IPS-15b (cell line): ENCODE results near the gene SMYD3.

ENCODE experiments used
- H3K27me3 ChIP-seq: one replicate; pipeline ENCODE4 v1.6.1; 2013; ENCODE audit warnings: low read length; ENCODE audit not compliant: control insufficient read depth, insufficient read depth
- H3K36me3 ChIP-seq: one replicate; pipeline ENCODE4 v1.6.1; 2013; ENCODE audit warnings: low read length; ENCODE audit not compliant: control insufficient read depth, insufficient read depth
- H3K4me1 ChIP-seq: one replicate; pipeline ENCODE4 v1.6.1; 2013; ENCODE audit warnings: mild to moderate bottlenecking, low read length; ENCODE audit not compliant: control insufficient read depth, insufficient read depth
- H3K4me3 ChIP-seq: one replicate; pipeline ENCODE4 v1.5.1; 2013; ENCODE audit warnings: low read depth, low read length
- H3K9ac ChIP-seq: one replicate; pipeline ENCODE4 v1.6.1; 2013; ENCODE audit warnings: low read depth, mild to moderate bottlenecking, low read length
- H3K9me3 ChIP-seq: one replicate; pipeline ENCODE4 v1.6.1; 2013; ENCODE audit warnings: mild to moderate bottlenecking, low read length; ENCODE audit not compliant: control insufficient read depth, insufficient read depth

Gene SMYD3

DNA sequence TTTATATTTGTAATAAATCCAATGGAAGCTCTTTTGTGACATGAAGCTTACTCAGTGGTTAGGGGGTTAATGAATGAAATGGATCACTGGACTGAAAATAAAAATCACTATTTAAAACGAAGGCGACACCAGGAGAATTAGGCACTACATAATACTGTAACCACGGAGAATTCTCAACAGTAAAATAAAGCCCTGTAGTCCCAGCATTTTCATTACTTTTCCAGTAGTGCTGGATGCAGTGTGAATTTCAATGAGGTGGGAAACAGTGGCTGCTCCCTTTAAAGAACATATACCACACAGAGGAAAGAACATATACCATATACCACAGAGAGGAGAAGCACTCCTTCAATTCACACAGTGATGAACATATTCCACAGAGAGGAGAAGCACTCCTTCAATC lies 275.0 kb downstream of the SMYD3 start:
- no peaks in the 10 kb centered on the region for H3K27me3 ChIP-seq
- no peaks in the 10 kb centered on the region for H3K9me3 ChIP-seq
- H3K9ac ChIP-seq = no peak overlapping the region
- no peak overlapping the region for H3K4me3 ChIP-seq
- H3K36me3 ChIP-seq = no peaks in the 10 kb centered on the region
- H3K4me1 ChIP-seq = no peaks in the 10 kb centered on the region

DNA sequence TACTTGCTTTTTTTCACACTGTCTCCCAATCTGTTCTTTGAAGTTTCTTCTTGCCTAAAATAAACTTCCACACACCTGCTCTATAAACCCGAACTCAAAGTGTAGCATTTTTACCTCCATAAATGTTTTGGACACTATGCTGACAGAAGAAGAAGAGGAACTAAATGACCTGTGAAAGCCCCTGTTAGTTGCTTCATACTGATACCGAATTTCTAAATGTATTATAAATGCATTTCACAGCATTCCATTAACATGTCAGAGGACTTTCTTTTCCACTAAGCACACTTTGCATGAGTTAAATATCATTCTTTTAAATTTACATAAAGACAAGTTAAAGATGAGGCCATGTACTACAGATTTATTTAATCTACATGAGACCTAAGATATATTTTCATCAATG lies 281.0 kb downstream of the SMYD3 start:
- Histone ChIP-seq H3K4me1 (no peaks in the 10 kb centered on the region), H3K36me3 (no peaks in the 10 kb centered on the region), H3K9me3 (no peaks in the 10 kb centered on the region), H3K9ac (no peak overlapping the region), H3K4me3 (no peak overlapping the region), H3K27me3 (no peaks in the 10 kb centered on the region)

DNA sequence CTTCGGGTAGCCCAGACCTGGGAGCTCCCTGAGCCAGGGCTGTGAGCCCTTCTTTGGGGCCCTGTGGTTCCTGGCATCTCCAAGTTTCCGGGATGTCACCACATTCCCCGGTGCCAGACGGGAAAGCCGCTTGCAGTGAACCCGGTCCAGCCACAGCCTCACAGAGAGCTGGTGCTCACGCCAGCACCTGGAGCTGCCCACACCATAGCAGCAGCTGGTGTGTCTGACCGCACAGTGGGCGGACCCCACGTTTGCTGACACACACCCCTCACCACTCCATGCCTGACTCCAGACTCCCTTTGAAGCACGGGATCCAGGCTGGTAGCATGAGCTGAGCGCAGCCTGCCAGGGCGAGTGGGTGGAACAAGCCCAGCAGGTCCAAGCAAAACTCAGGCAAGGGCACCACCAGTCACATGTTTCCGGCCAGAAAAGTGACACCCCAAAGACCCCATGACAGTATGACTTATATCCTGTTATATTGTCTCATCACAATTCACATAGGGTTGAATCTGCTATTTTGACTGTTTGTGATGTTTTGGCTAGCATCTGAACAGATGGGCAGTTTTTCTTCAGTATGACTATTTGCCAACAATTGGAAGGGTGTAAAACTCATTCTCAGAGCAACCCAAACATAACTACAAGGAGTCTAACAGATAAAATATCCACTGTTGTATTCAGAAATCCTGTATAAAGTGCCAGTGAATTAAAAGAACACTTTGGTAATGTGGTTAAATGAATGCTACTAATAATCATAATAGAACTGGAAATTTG lies 285.4 kb downstream of the SMYD3 start:
- no peak overlapping the region for H3K9ac ChIP-seq
- no peaks in the 10 kb centered on the region for H3K36me3 ChIP-seq
- H3K4me3 ChIP-seq = no peak overlapping the region
- H3K9me3 ChIP-seq = no peaks in the 10 kb centered on the region
- H3K27me3 ChIP-seq = no peaks in the 10 kb centered on the region
- peaks cover 4% of the 10 kb centered on the region for H3K4me1 ChIP-seq

DNA sequence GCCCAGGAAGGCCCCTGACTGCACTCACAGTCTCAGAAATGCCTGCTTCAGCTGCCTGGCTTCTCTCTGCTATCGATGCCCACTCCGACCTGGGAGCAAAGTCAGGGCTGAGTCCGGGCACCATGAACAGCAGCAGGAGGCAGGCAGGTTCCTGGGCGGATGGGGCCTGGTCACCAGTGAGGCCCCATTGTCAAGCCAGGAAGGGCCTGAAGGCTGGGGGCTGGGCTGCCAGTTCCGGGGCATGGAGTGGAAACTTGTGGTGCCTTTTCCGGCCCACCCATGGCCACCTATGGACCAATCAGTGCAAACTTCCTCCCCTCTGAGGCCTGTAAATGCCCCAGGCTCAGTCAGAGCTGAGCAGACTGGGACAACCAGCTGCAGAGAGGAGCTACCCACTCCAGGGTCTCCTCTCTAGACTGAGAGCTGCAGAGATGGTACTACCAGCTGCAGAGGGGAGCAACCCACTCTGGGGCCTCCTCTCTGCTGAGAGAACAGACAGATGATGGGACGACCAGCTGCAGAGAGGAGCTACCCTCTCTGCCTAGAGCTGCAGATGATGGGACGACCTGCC lies 286.5 kb downstream of the SMYD3 start:
- Histone ChIP-seq H3K4me1 (peaks cover 4% of the 10 kb centered on the region), H3K27me3 (no peaks in the 10 kb centered on the region), H3K4me3 (no peak overlapping the region), H3K9me3 (no peaks in the 10 kb centered on the region), H3K36me3 (no peaks in the 10 kb centered on the region), H3K9ac (no peak overlapping the region)

DNA sequence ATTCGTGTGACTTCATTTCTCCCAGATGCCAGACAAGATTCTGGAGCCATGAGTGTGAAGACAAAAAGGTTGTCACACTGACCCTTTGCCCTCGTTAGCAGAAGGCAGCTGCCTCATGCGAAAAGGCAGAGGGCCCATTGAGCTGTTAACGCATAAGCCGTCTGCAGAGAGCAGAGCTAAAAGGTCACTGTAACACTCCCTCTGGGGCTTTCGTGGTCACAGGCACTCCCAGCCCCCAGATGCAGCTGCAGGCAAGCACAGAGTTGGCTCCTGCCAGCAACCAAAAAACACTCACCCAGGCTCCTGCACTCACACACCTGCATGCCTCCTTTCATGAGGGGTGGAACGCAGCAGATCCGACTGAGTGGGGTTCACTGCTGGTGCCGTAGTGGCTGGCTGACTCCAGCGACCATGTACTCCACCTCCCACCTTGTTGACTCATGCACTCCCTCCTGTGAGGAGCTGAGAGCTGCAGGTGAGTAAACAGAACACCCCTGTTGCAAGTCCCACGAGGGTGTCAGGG lies 287.5 kb downstream of the SMYD3 start:
- Histone ChIP-seq H3K27me3 (no peaks in the 10 kb centered on the region), H3K4me3 (no peak overlapping the region), H3K36me3 (no peaks in the 10 kb centered on the region), H3K9ac (no peak overlapping the region), H3K9me3 (no peaks in the 10 kb centered on the region), H3K4me1 (peaks cover 4% of the 10 kb centered on the region)

DNA sequence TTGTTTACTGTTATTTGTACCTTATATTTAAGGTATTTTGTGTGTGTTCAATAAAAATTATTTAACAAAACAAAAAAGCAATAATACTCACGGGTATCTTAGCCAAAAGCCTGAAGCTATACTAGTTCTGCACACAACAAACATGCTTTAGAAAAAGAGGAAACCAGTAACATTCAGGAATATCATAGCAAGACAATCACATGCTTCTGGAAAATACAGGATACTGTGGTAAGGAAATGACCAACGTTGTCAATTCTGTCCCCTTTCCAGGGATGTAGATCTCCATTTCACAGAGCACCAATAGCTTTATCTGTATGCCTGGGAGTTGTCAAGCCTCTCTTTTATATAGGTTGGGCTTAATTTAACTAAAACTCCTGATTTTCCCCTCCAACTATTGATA lies 288.4 kb downstream of the SMYD3 start:
- no peak overlapping the region for H3K4me3 ChIP-seq
- no peak overlapping the region for H3K9ac ChIP-seq
- H3K36me3 ChIP-seq = no peaks in the 10 kb centered on the region
- H3K27me3 ChIP-seq = no peaks in the 10 kb centered on the region
- peaks cover 4% of the 10 kb centered on the region for H3K4me1 ChIP-seq
- no peaks in the 10 kb centered on the region for H3K9me3 ChIP-seq

DNA sequence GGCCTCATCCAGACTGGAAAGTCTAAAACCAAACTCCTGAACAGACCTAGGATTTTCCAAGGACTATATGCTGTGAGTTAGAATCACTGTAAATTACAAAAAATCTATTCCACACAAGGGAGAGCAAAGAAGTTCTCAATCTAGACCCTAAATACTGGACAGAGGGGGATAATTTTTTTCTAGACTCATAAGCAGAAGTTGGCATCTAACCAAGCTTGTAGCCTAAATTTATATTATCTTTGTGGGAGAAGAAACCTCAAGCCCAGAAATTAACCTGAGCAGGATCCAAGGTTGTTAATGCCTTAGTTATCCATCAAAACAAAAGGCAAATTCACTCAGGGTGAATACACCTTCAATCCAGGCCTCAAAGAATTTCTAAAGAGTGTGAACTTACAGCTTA lies 290.2 kb downstream of the SMYD3 start:
- H3K36me3 ChIP-seq = no peaks in the 10 kb centered on the region
- no peak overlapping the region for H3K4me3 ChIP-seq
- H3K9ac ChIP-seq = no peak overlapping the region
- no peaks in the 10 kb centered on the region for H3K27me3 ChIP-seq
- no peaks in the 10 kb centered on the region for H3K9me3 ChIP-seq
- peaks cover 4% of the 10 kb centered on the region for H3K4me1 ChIP-seq

DNA sequence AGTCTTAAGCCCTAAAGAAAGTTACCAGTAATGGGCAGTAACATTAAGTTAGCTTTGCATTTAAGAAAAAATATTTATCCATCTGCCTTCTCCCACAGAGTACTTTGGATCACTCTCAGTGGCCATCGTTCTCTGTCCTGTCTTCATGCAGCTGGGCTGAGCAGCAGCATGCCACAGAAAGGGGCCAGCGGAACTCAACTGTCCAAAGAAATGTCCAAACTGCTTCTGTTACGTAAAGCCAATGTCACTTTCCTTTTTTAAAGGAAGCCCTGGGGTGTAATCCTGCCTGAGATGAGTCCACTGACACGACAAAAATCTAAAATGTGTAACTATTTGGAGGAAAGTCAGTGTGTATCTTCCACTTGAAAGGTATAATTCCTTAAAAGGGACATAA lies 291.6 kb downstream of the SMYD3 start:
- no peaks in the 10 kb centered on the region for H3K36me3 ChIP-seq
- no peak overlapping the region for H3K9ac ChIP-seq
- H3K4me3 ChIP-seq = no peak overlapping the region
- no peaks in the 10 kb centered on the region for H3K27me3 ChIP-seq
- peaks cover 8% of the 10 kb centered on the region for H3K4me1 ChIP-seq
- H3K9me3 ChIP-seq = no peaks in the 10 kb centered on the region

DNA sequence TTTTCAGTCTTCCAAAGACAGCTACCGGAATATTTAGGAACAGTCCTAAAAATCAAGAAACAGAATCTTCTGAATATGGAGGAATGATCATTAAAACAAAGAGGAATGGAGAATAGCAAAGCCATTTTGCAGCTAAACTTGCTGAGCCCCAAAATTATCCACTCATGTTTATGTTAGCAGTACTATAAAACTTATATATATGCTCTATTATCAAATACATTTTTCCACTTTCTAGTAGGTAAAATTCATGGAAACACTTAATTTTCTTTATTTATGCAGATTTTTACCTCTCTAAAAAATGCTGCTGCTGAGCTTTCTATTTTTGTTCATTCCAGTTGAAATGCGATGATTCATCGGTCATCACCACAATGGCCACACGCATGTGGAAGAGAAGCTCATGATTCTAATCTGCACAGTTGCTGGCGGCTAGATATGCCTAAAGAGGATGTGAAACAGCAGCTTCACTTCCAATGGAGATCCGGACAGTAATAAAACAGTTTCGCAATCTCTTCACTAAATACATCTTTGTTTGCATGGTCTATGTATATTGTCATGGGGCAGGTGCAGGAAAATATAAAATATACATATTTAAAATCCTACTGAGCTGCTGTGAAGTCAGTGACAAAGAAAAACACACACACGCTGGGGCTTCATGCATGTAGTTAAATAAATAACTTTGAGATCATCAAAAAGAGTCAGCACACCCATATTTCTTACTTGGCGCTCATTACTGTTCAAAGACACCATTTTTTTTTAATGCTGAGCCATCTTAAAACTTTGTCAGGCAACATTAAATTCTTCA lies 292.2 kb downstream of the SMYD3 start:
- H3K36me3 ChIP-seq = no peaks in the 10 kb centered on the region
- peaks cover 6% of the 10 kb centered on the region for H3K4me1 ChIP-seq
- H3K9me3 ChIP-seq = no peaks in the 10 kb centered on the region
- H3K27me3 ChIP-seq = no peaks in the 10 kb centered on the region
- H3K9ac ChIP-seq = no peak overlapping the region
- H3K4me3 ChIP-seq = no peak overlapping the region

DNA sequence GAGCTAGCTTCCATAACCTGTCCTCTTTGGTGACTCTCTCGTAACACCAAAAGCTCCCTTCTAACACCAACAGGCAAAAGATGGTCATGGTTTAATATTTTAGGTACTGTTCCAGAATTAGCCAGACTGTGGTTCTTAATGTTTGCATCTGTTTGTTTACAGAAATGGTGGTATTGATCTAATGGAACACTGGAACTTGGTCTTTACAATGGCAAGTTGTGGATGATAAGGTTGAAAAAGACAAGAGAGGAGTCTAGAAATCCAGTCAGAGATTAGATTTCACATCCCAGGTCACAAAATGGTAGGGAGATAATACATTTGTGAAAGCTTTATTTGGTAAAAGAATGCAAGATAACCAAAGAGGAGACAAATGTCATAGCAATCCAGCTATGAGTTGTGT lies 293.1 kb downstream of the SMYD3 start:
- Histone ChIP-seq H3K9ac (no peak overlapping the region), H3K36me3 (no peaks in the 10 kb centered on the region), H3K4me3 (no peak overlapping the region), H3K27me3 (no peaks in the 10 kb centered on the region), H3K4me1 (peaks cover 4% of the 10 kb centered on the region), H3K9me3 (no peaks in the 10 kb centered on the region)

DNA sequence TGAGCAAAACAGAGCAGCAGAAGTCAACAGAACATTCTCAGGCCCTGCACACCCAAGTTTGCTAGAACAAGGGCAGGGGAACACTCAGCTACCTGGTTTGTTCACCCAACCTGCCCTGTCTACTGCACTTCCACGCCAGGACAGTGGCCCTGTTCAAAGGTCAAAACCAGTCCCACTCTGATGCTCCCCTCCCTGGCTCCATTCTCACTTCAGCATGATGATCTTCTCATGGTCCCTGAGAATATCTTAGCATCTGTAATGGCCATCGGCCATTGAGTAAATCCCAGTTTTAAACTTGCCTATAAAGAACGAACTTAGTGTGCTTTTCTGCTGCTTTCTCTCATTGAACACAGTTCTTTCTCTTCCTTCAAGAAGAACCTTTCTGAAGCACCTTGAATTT lies 293.6 kb downstream of the SMYD3 start:
- Histone ChIP-seq H3K4me1 (peaks cover 4% of the 10 kb centered on the region), H3K9me3 (no peaks in the 10 kb centered on the region), H3K9ac (no peak overlapping the region)

More for the DNA sequence above, 293.6 kb downstream of the SMYD3 start:
- H3K4me3 ChIP-seq = no peak overlapping the region
- H3K27me3 ChIP-seq = no peaks in the 10 kb centered on the region
- H3K36me3 ChIP-seq = no peaks in the 10 kb centered on the region
